Gastroesophageal sphincter (tissue), 3 donors: ENCODE data around the gene ARHGAP44.

ENCODE experiments used
- CTCF ChIP-seq, 4 experiments: fragments of 200-600 bp in 2 of 4; fragments of 450-650 bp in 2 of 4; sonication (generic) in 1 of 4; IDR thresholded peaks; one replicate each; pipeline ENCODE4 v1.5.1; 2017 to 2019; ENCODE audit warnings: antibody characterized with exemption in 4 of 4, mild to moderate bottlenecking in 2 of 4, moderate library complexity in 2 of 4
- EP300 ChIP-seq: sonication (generic); formaldehyde crosslinking; IDR thresholded peaks from one replicate; pipeline ENCODE4 v1.6.1; 2017; ENCODE audit warnings: antibody characterized with exemption, mild to moderate bottlenecking
- POLR2A ChIP-seq, 2 donors: fragments of 450-650 bp; IDR thresholded peaks; one replicate each; pipeline ENCODE4 v1.6.1; 2017; ENCODE audit warnings: antibody characterized with exemption in 2 of 2, mild to moderate bottlenecking in 2 of 2, moderate library complexity in 1 of 2
- POLR2AphosphoS5 ChIP-seq: sonication (generic); formaldehyde crosslinking; IDR thresholded peaks from one replicate; pipeline ENCODE4 v1.6.1; 2017; ENCODE audit warnings: antibody characterized with exemption

GRCh38 chr17:13005530-13005929 is 216.2 kb downstream of the ARHGAP44 start:
- TF ChIP-seq EP300 (no peak), CTCF (IDR thresholded peaks at IDR 0.05) (no peak), POLR2A (IDR thresholded peaks at IDR 0.05) (no peak), POLR2AphosphoS5 (no peak)
